Esophagus squamous epithelium (tissue), 5 donors: ENCODE data around the gene PLD5. TPM values are rescaled to one million over a fixed set of nuclear protein-coding genes. Genes with fewer than 3 reads are reported as not detected.

ENCODE experiments used
- DNase-seq: peaks from one replicate; lab custom pipeline; 2025; lab: John Stamatoyannopoulos, UW
- H3K27ac ChIP-seq, 4 donors: fragments of 200-600 bp; sonication (generic); one replicate each; pipeline ENCODE4 v1.5.1; 2016 to 2019; ENCODE audit warnings: mild to moderate bottlenecking in 1 of 4
- H3K27me3 ChIP-seq, 4 donors: fragments of 200-600 bp; sonication (generic); 1 replicate in 3 of 4; 2 replicates in 1 of 4; pipeline versions ENCODE4 v1.5.1 to v1.6.0; 2017 to 2021; ENCODE audit warnings: antibody characterized with exemption in 1 of 4
- H3K36me3 ChIP-seq, 3 donors: fragments of 200-600 bp; sonication (generic); one replicate each; pipeline ENCODE4 v1.5.1; 2016 to 2019
- H3K4me1 ChIP-seq, 3 donors: fragments of 200-600 bp; sonication (generic); one replicate each; pipeline ENCODE4 v1.5.1; 2017 to 2019
- H3K4me3 ChIP-seq, 4 donors: fragments of 200-600 bp; sonication (generic); 1 replicate in 3 of 4; 2 replicates in 1 of 4; pipeline ENCODE4 v1.5.1; 2016 to 2019; ENCODE audit warnings: mild to moderate bottlenecking in 2 of 4, moderate library complexity in 1 of 4
- H3K9me3 ChIP-seq, 3 donors: fragments of 200-600 bp; sonication (generic); one replicate each; pipeline ENCODE4 v1.5.1; 2016 to 2019
- CTCF ChIP-seq, 6 experiments: fragments of 450-650 bp in 4 of 6; fragments of 200-600 bp in 2 of 6; sonication (generic) in 2 of 6; IDR thresholded peaks; one replicate each; pipeline ENCODE4 v1.5.1; 2016 to 2019; ENCODE audit warnings: antibody characterized with exemption in 6 of 6, mild to moderate bottlenecking in 4 of 6, moderate library complexity in 4 of 6
- POLR2A ChIP-seq, 4 donors: fragments of 450-650 bp; IDR thresholded peaks; one replicate each; pipeline ENCODE4 v1.6.1; 2017; ENCODE audit warnings: antibody characterized with exemption in 4 of 4, mild to moderate bottlenecking in 4 of 4, moderate library complexity in 3 of 4
- whole genome bisulfite sequencing, 2 donors: methylation state at CpG; one replicate each; pipeline ENCODE4 v1.1.5; 2018; 5-methylcytosine and 5-hydroxymethylcytosine counted together
- intact Hi-C: fragments of 100-400 bp; cut with DNase I; formaldehyde crosslinking; loops from one replicate; pipeline ENCODE4 v1.15.0; 2022
- total RNA-seq, 4 donors: library from RNA; depleted of rRNA; stranded (reverse); fragments of >200 nt; gene quantifications; one replicate each; pipeline ENCODE4 v1.1.0, GENCODE V29; 2016
- donor health status: DM: yes; HTN: yes; CAD: no.

Gene PLD5
- total RNA-seq, 4 donors from 2014 or later, result 0.18 to 0.57 TPM; not detected in 2

GRCh38 chr1:242057745-242058115, 466.8 kb downstream of the PLD5 start:
- TF ChIP-seq CTCF (IDR thresholded peaks at IDR 0.05) (no peak), POLR2A (IDR thresholded peaks at IDR 0.05) (no peak)
- intact Hi-C loops, result no loop called here
- Histone ChIP-seq H3K27me3 (peaks cover 0 to 29% (median 0%) of the 10 kb centered on the region in 4 donors), H3K9me3 (no peaks in the 10 kb centered on the region), H3K4me3 (no peak overlapping the region), H3K4me1 (no peaks in the 10 kb centered on the region), H3K27ac (no peak overlapping the region), H3K36me3 (no peaks in the 10 kb centered on the region)
- no peak for DNase-seq
- WGBS, 2 donors, result 60 to 67% methylated on average over 3 of the region's 3 CpGs

- no peaks in the 10 kb centered on the region for H3K36me3 ChIP-seq
- no peak overlapping the region for H3K4me3 ChIP-seq
- 95 to 98% methylated on average over 7 to 11 of the region's 49 CpGs for WGBS, 2 donors
- no peak for DNase-seq
- TF ChIP-seq CTCF (IDR thresholded peaks at IDR 0.05) (no peak), POLR2A (IDR thresholded peaks at IDR 0.05) (no peak)
- H3K27me3 ChIP-seq, result peaks cover 0 to 29% (median 0%) of the 10 kb centered on the region in 4 donors
- intact Hi-C loops, result no loop called here
- no peaks in the 10 kb centered on the region for H3K9me3 ChIP-seq
- H3K4me1 ChIP-seq, result no peaks in the 10 kb centered on the region
- H3K27ac ChIP-seq, result no peak overlapping the region
Observed at GRCh38 chr1:242056988-242057744, 467.3 kb downstream of the PLD5 start.

- DNase-seq, result no peak
- peaks cover 0 to 22% (median 0%) of the 10 kb centered on the region in 4 donors for H3K27me3 ChIP-seq
- no peaks in the 10 kb centered on the region for H3K9me3 ChIP-seq
- H3K36me3 ChIP-seq, result no peaks in the 10 kb centered on the region
- H3K27ac ChIP-seq, result no peak overlapping the region
- H3K4me1 ChIP-seq, result no peaks in the 10 kb centered on the region
- WGBS, 2 donors, result 40 to 55% methylated on average over 7 of the region's 7 CpGs
- TF ChIP-seq CTCF (IDR thresholded peaks at IDR 0.05) (no peak), POLR2A (IDR thresholded peaks at IDR 0.05) (no peak)
- H3K4me3 ChIP-seq, result no peak overlapping the region
- intact Hi-C loops, result no loop called here
Observed at GRCh38 chr1:242055749-242056320, 468.7 kb downstream of the PLD5 start.

GRCh38 chr1:242043165-242043564, 481.3 kb downstream of the PLD5 start:
- no peaks in the 10 kb centered on the region for H3K36me3 ChIP-seq
- intact Hi-C loops, result no loop called here
- WGBS, 2 donors, result 27 to 38% methylated on average over 3 of the region's 3 CpGs
- no peaks in the 10 kb centered on the region for H3K27me3 ChIP-seq
- no peaks in the 10 kb centered on the region for H3K4me1 ChIP-seq
- no peaks in the 10 kb centered on the region for H3K9me3 ChIP-seq
- DNase-seq, result no peak
- TF ChIP-seq POLR2A (IDR thresholded peaks at IDR 0.05) (no peak), CTCF (IDR thresholded peaks at IDR 0.05) (no peak)
- no peak overlapping the region for H3K4me3 ChIP-seq
- H3K27ac ChIP-seq, result no peak overlapping the region

GRCh38 chr1:242034392-242034791, 490.1 kb downstream of the PLD5 start:
- no peaks in the 10 kb centered on the region for H3K9me3 ChIP-seq
- H3K27me3 ChIP-seq, result no peaks in the 10 kb centered on the region
- no peak for DNase-seq
- H3K4me1 ChIP-seq, result no peaks in the 10 kb centered on the region
- 81 to 82% methylated on average over 5 of the region's 5 CpGs for WGBS, 2 donors
- intact Hi-C loops, result no loop called here
- no peak overlapping the region for H3K4me3 ChIP-seq
- H3K36me3 ChIP-seq, result no peaks in the 10 kb centered on the region
- no peak for TF ChIP-seq CTCF (IDR thresholded peaks at IDR 0.05)
- TF ChIP-seq POLR2A (IDR thresholded peaks at IDR 0.05), result no peak
- no peak overlapping the region for H3K27ac ChIP-seq
